Measurements from ENCODE around the gene RPS16.

Gene RPS16

GRCh38 chr19:39384839-39385568 is 50.7 kb downstream of the RPS16 start:
- H3K4me3 ChIP-seq (ENCODE audit: control insufficient read depth, low read depth, low read length): no peak overlapping the region
- TF ChIP-seq CTCF (conservative IDR thresholded peaks at IDR 0.05; ENCODE audit: control insufficient read depth, insufficient read depth, low read depth, low read length): no peak
- DNase-seq (ENCODE audit: low read depth): no peak

Data from fibroblast of mammary gland (primary cell).